GM19023 (cell line): ENCODE measurements around the gene PSME3IP1.

ENCODE experiments used
- ATAC-seq: cut with Tn5 transposase; IDR thresholded peaks from one replicate; pipeline ENCODE4 v1.9.1; 2021; ENCODE audit warnings: mild to moderate bottlenecking, moderate library complexity; ENCODE audit not compliant: unreplicated experiment

Gene PSME3IP1

DNA sequence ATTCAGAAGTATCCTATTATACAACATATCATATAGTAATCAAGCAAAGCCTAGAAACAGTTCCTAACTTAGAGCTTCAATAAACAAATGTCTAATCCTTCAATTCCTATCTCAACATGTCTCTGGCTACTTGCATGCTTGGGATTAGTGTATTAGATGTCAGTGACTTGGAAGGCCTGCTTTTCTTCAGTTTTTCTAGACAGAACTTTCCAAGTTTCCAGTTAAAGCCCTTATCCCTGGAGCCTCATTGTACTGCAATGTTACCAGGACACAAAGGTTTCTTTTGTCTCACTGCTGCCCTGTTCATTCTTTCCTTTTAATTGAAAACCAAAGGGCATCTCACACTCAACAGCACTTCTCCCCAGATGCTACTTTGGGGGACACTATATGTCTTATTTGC, 16.5 kb downstream of the PSME3IP1 start:
- no peak for ATAC-seq

DNA sequence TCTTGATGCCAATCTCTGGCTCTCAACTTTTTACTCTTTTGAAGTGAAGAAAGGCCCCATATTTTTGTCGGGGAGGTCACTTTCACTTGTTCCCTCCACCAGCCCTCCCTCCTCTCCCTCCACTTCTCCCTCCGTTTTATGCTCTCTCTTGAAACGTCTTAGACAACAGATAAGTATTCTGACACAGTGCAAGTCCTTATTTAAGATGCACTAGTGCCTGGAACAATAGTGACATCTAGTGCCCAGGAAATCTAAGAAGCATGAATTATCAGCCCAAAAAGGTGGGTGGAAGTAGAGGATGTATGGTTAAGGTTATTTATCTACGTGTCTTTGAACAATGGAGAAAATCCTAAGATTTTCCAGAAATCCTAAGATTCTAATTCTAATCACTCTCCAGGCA, 17.9 kb downstream of the PSME3IP1 start:
- no peak for ATAC-seq

DNA sequence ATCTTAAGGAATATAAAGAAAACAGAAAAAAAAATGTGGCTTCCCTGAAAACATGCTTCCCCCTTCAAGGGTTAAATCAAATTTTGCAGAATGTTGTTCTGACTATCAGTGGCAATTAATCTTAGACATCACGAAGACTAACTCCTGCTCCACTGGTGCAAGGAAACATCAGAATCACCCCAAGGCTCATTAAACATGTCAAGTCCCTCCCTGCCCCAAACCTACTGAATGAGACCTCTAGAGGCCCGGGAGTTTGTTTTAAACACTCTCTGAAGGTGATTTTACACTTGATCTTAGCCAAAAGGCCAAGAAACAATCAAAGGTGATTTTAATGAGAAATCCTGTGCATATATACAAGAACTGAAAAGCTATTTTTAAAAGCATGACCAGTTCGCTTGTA, 18.3 kb downstream of the PSME3IP1 start:
- ATAC-seq = no peak

DNA sequence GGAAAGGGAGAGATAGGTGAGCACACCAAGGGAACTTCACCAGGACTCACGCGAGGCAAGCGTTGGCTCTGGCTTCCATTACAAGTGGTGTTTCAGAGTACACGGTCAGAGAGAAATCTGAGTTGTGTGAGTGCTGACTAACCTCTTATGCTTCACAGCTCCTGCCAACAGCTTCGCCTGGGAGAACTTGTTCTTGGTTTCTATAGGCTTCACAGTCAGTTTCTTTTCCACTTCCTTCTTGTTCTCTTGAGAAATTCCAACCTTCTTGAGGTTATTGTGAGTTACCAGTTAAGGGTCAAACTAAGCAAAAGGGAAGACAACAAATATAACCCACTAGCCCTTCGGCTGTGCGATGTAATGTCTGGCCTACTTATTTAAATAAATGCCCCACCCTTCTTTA, 18.9 kb downstream of the PSME3IP1 start:
- no peak for ATAC-seq

DNA sequence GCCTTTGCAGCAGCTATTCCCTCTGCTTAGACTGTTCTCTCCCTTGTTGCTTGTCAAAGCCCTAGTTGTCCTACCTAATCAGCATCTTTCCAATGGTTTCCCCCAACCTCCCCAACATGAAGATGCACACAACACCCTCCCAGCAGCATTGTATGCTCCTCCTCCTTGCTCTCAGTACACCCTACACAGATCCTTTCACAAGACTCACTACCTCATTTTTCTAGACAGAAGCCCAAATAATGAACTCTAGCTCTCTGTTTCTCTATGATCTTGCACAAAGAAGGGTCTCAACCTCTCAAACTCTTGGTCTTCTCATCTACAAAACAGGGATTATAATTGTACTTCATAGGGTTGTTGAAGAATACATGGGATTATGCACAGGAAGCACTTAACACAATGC, 19.4 kb downstream of the PSME3IP1 start:
- ATAC-seq = no peak

DNA sequence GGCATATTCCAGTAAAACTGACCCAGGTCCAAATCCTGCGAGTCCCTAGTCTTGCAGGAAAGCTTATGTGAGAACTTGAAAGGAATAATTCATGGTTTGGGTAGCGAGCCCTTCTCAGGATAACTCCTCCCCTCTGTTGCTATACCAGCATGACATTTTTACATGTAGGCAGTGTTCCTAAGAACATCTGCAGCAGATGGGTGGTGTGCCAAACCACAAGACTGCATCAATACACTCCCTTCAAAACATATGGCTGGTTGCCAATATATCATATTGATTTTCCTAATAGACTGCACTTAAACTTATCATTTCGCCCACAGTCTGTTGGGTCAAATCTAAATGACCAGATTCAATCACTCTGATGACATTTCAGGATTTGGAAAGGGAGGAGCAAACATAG, 19.9 kb downstream of the PSME3IP1 start:
- no peak for ATAC-seq

DNA sequence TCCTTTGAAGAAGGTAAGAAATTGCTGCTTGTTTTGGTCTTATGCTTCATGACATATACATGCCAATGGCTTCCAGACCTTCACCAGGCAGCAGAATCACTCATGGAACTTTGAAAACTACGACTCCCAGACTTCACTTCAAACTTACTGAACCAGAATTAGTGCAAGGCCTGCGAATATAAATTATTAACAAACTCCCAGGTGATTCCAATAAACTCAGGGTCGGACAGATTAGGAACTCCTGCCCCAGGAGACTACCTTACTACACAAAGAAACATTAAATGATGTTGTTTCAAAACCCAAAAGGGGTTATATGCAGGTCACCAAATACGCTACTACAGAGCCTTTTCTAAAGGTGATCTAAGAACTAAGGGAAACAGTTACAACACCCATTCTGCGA, 20.4 kb downstream of the PSME3IP1 start:
- no peak for ATAC-seq

DNA sequence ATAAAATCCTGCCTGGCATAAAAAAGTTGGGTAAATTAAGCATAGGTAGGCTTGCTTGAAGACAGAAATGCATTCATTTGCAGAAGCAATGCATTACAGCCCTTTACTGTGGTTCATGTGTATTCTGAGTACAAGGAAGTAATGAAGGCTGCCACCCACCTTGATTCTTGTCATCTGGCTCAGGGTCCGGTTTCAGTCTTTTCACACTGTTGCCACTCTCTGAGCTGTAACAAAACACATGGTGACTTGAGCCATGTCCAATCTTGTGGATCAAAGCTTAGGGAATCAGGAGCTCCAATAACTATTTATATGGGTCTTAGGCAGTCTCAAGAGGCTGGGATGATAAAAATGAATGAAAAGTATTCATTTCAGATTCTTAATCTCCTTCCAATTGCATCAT, 22.0 kb downstream of the PSME3IP1 start:
- ATAC-seq = no peak

DNA sequence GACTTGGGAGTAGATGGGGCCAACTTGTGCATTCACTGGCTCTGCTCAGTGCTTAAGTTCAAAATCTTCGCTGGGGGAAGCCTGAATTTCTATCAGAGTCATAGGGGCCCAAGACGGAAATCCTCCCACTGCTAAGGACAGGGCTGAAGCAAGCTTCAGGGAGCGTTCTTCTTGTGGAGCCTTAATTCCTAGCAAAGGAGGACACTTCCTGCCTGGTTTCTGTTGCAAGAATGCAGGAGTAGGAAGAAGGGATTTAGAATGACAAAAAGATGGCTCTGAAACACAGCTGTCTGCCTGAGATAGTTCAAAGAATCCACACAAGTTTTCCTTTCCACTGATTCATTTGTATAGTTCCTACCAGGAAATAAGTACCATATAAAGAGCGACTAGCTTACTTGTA, 26.4 kb downstream of the PSME3IP1 start:
- no peak for ATAC-seq

DNA sequence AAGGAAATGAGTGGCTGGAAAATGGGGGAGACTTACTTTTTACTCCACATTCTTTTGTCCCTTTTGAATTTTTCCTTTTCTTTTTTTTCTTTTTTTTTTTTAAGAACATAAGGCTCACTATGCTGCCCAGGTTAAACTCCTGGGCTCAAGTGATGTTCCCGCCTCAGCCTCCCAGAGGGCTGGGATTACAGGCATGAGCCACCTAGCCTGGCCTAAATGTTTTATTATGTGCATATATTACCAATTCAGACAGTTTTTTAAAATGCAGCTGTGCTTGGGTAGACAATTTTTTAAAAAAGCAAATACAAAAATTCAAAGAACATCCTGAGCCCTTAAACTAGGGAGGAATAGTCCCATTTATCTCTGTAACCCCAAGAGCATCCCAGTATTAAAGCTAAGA, 28.3 kb downstream of the PSME3IP1 start:
- ATAC-seq = no peak

DNA sequence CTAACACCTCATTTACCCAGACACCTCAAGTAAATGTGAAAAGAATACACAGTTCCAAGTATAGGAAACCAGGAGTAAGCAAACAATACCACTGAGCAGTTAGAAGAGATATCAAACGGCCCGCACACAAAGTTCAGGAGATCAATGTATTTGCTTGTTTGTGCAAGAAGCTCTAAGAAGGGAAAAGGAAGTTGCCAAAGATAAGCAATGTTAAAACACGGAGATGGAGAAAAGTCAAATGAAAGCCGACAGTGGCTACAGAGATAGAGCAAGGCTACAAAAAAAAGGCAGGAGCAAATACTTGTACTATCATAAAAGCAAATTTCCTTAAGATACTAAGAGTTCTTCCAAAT, 29.5 kb downstream of the PSME3IP1 start:
- no peak for ATAC-seq

DNA sequence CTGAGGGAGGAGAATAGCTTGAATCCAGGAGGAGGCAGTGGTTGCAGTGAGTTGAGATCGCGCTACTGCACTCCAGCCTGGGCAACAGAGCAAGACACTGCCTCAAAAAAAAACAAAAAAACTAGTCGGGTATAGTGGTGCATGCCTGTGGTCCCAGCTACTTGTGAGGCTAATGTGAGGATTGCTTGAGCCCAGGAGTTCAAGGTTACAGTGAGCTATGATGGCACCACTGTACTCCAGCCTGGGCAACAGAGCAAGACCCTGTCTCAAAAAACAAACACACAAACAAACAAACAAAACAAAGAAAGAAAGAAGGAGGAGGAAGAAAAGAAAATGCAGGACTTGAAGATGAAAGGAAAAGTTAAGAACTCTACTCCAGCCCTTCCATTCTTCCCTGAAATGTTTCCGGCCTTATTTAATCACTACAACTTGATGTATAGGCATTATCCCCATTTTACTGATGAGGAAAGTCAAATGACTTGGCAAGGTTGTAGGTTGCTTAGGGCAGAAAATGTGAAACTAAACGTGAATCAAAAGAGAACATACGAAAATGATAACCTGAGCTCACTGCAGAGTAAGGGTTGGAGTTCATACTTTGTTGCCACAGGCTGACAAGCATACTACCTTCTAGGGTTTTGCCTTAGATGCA, 30.0 kb downstream of the PSME3IP1 start:
- no peak for ATAC-seq

DNA sequence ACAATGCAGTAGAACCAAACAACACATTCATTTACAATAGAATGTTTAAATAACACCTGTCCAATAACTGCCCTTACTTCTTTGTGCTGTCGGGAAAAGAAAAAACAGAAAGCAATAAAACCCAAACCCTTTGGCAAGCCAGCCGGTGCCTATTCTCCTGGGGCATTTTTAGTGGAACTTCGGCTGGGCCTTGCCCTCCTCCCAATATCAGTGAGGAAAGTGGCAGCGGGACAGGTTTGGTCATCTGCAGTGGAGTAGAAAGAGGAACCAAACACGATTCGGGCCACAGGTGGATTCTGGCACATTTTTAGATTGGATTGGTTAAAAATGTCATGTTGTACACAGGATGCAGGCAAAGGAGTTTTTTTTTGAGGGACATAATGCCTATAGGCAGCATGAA, 32.0 kb downstream of the PSME3IP1 start:
- no peak for ATAC-seq

DNA sequence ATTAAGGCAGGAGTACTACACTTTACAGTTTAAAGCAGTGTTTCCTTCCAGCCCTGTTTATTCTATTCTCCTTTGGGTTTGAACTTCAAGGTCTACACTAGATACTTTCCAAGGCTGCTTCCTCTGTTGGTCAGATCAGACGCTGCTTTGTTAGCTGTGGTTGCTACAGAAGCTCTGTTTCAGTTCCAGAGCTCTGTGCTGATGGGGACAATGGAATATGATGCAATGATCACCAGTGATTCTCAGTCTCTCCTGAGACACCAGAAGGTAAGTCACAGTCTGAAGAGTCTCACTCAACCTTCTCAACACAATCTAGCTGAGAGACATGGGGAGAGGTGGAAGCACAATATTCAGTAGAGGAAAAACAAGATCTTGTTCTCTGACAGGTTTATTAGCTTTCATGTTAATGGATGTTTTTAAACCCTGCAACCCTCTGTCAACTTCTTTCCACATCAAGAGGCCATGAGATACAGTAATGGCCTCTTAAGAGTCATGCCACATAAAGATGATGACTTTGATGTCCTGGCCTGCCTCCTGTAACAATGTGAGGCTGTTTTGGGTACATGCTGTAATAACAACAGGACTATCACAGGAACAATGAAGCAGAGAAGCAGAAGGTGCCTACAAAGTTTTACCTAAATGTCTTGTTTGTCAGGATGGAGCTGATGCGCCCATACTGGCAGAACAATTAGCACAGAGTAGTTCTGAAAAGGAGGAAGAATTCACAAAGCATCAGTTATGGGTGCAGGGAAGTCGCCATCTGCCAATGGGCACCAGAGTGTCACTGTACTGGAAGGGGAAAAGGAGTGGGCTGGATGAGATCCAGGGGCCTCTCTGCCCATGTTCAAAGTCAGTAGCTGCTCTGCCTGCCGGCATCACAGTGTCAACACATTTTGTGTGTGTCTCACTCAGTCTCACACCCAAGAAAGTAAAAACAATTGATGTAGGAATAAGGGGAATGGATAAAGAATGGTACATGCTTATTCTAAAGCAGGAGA, 33.4 kb downstream of the PSME3IP1 start:
- ATAC-seq = no peak

DNA sequence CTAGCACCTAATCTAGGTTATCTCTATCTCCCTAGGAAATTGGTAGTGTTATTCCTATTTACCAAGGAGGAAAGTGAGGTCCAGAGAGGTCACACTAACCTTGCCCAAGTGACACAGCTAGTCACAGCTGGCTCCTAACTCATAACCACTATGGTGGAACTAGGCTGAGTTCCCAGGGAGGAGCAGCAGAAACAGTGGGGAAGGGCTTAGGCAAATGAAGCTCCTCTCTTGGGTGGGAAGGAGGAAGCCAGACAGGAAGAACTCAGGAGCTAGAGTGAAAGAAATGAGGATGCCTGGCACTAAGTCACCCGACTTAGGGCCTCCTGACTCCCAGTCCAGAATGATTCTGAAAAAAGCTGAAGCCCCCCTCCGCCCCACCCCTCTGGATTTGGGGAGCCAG, 34.5 kb downstream of the PSME3IP1 start:
- ATAC-seq = no peak

DNA sequence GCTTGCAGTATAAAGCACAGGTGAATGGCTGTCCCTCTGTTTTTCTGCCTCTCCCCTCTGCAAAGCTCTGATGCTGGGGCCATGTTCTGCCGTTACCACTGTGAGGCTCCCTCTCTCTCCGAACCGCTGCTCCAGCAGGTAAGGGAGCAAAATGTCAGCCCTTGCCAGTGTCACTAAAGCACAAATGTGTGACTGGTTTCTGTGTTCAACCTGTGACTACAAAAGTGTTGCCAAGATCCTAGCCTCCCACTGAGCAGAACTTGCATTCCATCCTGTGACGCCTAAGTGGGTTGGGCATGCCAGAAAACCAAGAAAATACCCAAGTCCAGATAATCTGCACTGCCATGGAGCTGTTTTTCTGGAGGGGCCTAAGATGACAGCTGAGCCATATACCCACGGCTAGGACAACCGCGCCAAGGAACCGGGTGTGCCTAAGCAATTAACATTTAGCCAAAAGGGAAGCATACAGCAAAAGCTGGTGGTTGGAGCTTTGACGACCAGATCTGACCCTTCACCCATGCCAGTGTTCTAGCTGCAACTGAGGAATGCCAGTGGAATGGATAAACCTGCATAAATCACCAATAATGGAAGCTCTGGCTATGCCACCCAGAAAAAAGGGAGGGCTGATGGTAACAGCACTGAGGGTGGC, 35.0 kb downstream of the PSME3IP1 start:
- ATAC-seq = no peak

DNA sequence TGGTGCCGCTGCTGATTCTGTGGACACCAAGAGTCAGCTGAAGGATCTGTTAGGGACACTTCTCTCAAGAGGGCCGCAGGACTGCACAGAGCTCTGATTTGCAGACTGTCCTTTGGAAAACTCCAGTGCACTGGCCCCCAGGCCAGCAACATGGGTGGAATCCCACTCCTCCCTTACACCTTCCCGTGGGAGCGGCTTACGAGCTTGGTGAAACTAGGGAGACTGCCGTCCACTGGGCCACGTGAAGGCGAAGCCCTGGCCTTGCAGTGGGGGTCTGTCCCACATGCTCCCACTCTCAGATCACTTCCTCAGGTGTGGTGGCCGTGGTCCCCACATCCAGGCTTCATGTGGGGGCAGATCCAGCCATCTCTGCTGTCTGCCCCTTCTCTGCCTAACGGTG, 36.4 kb downstream of the PSME3IP1 start:
- ATAC-seq = no peak

DNA sequence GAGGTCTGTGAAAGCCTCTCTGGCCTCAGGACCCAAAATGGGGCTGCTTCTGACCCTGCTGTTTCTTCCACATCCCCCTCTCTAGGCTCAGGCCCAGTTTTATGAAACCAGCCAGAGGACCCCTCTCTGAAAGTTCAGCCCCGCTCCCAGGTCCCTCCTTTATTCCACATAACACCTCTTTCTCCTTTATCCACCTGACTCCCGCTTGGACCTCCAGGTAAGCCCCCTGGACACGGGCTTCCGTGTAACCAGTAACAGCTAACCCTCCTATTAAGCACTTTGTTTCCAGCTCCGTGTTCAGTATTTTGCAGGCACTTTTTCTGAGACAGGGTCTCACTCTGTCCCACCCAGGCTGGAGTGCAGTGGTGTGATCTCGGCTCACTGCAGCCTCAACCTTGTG, 37.4 kb downstream of the PSME3IP1 start:
- no peak for ATAC-seq

DNA sequence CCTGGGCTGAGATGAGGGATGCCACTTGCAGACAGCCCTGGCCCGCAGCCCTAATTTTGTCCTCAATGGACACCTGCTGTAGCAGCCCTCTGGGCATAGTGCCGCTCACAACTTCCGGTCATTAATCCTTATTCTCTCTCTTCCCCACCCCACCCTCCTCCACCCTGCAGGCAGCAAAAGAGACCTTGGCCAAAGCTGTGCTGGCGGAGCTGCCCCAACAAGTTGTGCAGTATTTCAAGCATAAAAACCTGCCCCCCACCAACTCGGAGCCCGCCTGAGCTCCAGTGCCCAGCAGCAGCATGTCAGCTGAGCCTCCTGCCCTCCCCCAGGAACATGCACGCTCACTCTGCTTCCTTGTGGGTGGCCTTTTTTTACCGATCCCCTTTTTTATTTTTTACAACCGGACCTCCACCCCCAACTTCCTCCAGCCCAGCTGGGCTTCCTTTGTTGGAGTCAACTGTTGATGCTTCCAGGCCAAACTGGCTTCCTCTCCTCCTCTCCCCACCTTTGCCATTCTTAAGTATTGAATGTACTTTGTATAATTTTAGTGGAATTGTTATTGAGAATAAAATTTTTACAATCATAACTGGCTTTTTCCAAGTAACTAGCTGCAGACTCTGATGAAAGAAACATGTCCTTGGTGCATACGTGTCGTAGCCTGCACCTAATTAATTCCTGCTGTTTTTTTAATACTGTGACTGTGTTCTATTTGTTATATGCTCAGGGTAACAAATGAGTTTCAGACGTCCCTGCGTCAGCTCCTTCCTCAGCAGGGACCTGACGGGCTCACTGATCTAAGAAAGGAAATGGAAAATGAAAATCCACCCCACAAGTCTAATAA, 38.2 kb downstream of the PSME3IP1 start:
- no peak for ATAC-seq

DNA sequence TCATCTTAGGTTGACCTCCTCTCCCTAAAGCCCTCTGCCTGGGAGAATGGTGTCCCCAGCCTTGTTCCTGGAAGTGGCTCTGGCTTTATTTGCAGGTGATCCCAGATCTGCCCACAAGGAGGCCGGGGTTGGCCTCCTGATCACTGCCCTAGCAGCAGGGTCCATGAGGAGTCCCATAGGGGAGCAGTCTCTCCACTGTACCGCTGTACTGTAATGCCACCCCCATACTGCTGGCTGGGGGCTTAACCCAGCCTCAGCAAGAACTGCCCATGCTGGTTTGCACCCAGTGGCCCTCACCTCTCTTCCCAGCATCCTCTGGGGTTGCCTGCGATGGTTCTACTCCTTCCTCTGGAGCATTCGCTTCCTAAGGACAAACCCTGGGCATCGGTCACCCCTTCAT, 39.1 kb downstream of the PSME3IP1 start:
- no peak for ATAC-seq

DNA sequence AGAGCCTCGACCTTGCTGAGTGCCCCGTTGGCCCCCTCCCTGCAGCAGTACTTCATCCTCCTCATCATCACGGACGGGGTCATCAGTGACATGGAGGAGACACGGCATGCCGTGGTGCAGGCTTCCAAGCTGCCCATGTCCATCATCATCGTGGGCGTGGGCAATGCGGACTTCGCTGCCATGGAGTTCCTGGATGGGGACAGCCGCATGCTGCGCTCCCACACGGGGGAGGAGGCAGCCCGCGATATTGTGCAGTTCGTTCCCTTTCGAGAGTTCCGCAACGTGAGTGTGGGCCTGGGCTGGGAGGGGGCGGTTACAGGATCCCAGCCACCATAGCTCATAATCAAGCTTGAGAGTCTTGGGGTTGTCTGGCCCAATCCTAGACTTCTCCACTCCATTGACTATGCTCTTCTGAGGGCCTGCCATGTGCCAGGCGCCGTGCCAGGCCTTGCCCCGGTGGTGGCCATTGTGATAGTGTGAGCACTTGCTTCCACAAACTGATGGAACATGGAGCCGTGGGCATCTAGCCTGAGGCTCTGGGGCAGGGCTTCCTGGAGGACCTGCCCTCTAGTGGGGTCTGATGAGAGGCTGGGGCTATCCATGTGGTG, 39.7 kb downstream of the PSME3IP1 start:
- no peak for ATAC-seq
